GM18511 (cell line): ENCODE results near the gene TSPYL6.

ENCODE experiments used
- ATAC-seq: cut with Tn5 transposase; IDR thresholded peaks from one replicate; pipeline ENCODE4 v1.9.1; 2021; ENCODE audit warnings: mild to moderate bottlenecking, moderate library complexity; ENCODE audit not compliant: unreplicated experiment

Gene TSPYL6

DNA sequence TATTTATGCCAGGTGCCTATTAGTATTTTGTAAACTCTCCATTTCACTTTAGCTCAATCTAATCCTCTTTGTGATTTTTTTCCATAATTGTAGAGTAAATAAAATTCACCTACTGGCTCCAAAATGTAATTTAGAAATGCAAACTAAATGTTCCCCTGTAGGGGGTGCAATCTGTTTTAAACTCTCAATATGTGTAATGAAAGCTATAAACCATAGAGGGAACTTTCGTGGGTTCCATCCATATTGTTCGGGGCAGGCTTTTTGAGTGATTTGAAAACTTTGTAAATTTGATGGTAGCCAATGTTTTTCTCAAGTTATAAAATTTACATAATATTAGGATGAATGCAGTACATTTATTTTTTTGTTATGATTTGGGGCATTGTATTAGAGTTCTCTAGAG, 49.4 kb downstream of the TSPYL6 start:
- no peak for ATAC-seq

DNA sequence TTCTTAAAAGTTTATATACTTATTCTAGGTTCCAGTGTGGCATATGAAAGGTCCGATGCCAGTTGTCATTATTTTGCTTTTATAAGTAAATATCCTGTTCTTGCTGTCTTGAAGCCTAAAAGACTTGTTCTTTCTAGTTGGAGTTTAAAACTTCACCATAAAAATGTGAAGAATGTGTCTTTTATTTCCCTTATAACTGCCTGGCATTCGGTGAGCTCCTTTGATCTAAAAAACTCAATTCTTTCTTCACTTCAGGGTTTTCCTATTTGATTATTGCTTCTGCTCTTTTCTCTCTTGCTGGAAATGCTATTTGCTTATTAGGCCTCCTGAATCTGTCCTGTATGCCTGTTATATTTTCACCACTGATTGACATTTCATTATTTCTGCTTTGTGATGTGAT, 51.6 kb downstream of the TSPYL6 start:
- ATAC-seq, result no peak
